SK-N-MC (cell line): ENCODE data around the gene CLECL1.

Experiments used
- EZH2 ChIP-seq: fragments of 200-600 bp; sonication (generic); IDR thresholded peaks from one replicate; pipeline ENCODE4 v1.6.1; 2017; ENCODE audit warnings: antibody characterized with exemption
- POLR2AphosphoS5 ChIP-seq: IDR thresholded peaks from 2 replicates; pipeline ENCODE4 v1.6.1; 2012; ENCODE audit warnings: mild to moderate bottlenecking, low read depth, low read length, borderline replicate concordance

GRCh38 chr12:9717070-9717925, 15.6 kb downstream of the CLECL1 start:
- TF ChIP-seq POLR2AphosphoS5, result no peak
- TF ChIP-seq EZH2, result no peak
